Ascending aorta (tissue), 2 donors: Measurements from ENCODE around the gene AQP12B. TPM values are rescaled to one million over a fixed set of nuclear protein-coding genes. Genes with fewer than 3 reads are reported as not detected.

Experiments
- DNase-seq, 2 donors: peaks; one replicate each; pipeline ENCODE4 v3.0.0-alpha.2; 2019; ENCODE audit warnings: low spot score in 2 of 2
- H3K27ac ChIP-seq, 2 donors: fragments of 200-600 bp; sonication (generic); one replicate each; pipeline ENCODE4 v1.5.1; 2016 to 2017; ENCODE audit warnings: mild to moderate bottlenecking in 1 of 2
- H3K27me3 ChIP-seq: fragments of 200-600 bp; sonication (generic); one replicate; pipeline ENCODE4 v1.5.1; 2017
- H3K36me3 ChIP-seq, 2 donors: fragments of 200-600 bp; sonication (generic); one replicate each; pipeline ENCODE4 v1.5.1; 2016
- H3K4me1 ChIP-seq, 2 donors: fragments of 200-600 bp; sonication (generic); one replicate each; pipeline ENCODE4 v1.5.1; 2016 to 2017; ENCODE audit warnings: mild to moderate bottlenecking in 1 of 2
- H3K4me3 ChIP-seq, 2 donors: fragments of 200-600 bp; sonication (generic); one replicate each; pipeline ENCODE4 v1.5.1; 2016 to 2017; ENCODE audit warnings: mild to moderate bottlenecking in 1 of 2
- H3K9me3 ChIP-seq, 2 donors: fragments of 200-600 bp; sonication (generic); one replicate each; pipeline ENCODE4 v1.5.1; 2016
- intact Hi-C: fragments of 100-400 bp; cut with DNase I; formaldehyde crosslinking; loops from one replicate; pipeline ENCODE4 v1.15.1; 2023
- total RNA-seq: library from RNA; depleted of rRNA; stranded (reverse); fragments of >200 nt; gene quantifications from one replicate; pipeline ENCODE4 v1.1.0, GENCODE V29; 2016
- TF ChIP-seq, protein P1 (sequence below), 3 experiments: fragments of 200-600 bp in 2 of 3; fragments of 450-650 bp in 1 of 3; sonication (generic) in 2 of 3; IDR thresholded peaks; one replicate each; pipeline ENCODE4 v1.5.1; 2016 to 2019; ENCODE audit warnings: antibody characterized with exemption in 3 of 3, mild to moderate bottlenecking in 1 of 3, moderate library complexity in 1 of 3

The AQP12B gene
- total RNA-seq, 1 donor from 2014 or later: not detected

DNA sequence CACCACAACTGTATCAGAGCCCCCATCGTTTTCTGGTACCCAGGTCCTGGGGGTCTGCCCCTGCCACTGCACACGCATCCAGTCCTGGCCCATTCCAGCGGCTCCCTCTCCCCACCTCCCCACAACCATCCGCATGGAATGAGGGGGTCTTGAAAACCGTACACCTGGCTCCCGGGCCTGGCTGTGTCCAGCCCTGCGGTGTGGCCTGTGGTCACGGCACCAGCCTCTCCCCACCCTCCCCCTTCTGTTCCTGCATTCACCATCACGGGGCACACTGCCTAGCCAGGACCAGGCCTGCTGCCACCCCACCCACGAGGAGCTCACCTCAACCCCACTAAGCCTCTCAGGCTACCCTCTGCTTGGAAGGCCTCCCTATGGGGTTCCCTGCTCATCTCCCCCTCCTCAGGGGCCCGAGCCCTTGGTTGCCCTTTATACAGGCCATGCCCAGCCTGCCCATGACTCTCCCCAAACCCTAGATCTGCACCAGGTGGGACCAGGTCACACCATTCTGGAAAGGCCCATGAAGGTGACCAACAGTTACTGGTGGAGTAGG lies 46.0 kb downstream of the AQP12B start:
- TF ChIP-seq, protein P1, sequence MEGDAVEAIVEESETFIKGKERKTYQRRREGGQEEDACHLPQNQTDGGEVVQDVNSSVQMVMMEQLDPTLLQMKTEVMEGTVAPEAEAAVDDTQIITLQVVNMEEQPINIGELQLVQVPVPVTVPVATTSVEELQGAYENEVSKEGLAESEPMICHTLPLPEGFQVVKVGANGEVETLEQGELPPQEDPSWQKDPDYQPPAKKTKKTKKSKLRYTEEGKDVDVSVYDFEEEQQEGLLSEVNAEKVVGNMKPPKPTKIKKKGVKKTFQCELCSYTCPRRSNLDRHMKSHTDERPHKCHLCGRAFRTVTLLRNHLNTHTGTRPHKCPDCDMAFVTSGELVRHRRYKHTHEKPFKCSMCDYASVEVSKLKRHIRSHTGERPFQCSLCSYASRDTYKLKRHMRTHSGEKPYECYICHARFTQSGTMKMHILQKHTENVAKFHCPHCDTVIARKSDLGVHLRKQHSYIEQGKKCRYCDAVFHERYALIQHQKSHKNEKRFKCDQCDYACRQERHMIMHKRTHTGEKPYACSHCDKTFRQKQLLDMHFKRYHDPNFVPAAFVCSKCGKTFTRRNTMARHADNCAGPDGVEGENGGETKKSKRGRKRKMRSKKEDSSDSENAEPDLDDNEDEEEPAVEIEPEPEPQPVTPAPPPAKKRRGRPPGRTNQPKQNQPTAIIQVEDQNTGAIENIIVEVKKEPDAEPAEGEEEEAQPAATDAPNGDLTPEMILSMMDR (IDR thresholded peaks at IDR 0.05): no peak
- Histone ChIP-seq H3K4me3 (no peak overlapping the region), H3K27me3 (no peaks in the 10 kb centered on the region), H3K4me1 (no peaks in the 10 kb centered on the region), H3K9me3 (no peaks in the 10 kb centered on the region), H3K36me3 (no peaks in the 10 kb centered on the region), H3K27ac (no peak overlapping the region)
- intact Hi-C loops: no loop called here
- DNase-seq: peak in 1 of 2 donors; percentile 38

GRCh38 chr2:240635998-240636547 lies 46.6 kb downstream of the AQP12B start:
- Histone ChIP-seq H3K4me3 (no peak overlapping the region), H3K27me3 (no peaks in the 10 kb centered on the region), H3K36me3 (no peaks in the 10 kb centered on the region), H3K9me3 (no peaks in the 10 kb centered on the region), H3K4me1 (no peaks in the 10 kb centered on the region), H3K27ac (no peak overlapping the region)
- intact Hi-C loops: no loop called here
- TF ChIP-seq, protein P1 (IDR thresholded peaks at IDR 0.05): no peak
- DNase-seq: peak in 1 of 2 donors; percentile 47

DNA sequence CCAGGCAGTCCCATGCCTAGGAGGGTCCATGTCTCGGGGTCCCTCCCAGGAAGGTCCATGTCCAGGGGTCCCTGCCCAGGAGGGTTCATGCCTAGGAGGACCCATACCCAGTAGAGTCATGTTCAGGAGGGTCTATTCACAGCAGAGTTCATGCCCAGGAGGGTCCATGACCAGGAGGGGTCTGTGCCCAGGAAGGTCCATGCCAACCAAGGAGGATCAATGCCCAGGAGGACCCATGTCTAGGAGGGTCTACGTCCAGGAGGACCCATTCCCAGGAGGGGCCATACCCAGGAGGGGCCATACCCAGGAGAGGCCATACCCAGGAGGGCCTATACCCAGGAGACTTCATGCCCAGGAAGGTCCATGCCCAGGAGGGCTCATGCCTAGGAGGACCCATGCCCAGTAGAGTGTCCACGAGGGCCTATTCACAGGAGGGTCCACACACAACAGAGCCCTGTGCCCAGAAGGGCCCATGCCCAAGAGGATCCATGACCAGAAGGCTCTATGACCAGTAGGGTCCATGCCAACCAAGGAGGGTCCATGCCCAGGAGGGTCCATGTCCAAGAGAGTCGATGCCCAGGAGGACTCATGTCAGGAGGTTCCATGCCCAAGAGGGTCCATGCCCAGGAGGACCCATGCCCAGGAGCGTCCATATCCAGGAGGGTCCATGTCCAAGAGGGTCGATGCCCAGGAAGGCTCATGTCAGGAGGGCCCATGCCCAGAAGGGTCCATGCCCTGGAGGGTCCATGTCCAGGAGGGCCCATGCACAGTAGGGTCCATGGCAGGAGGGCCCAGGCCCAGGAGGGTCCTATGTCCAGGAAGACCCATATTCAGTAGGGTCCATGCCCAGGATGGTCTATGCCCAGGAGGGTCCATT lies 47.3 kb downstream of the AQP12B start:
- Histone ChIP-seq H3K27me3 (no peaks in the 10 kb centered on the region), H3K9me3 (no peaks in the 10 kb centered on the region), H3K4me3 (no peak overlapping the region), H3K27ac (no peak overlapping the region), H3K36me3 (no peaks in the 10 kb centered on the region), H3K4me1 (no peaks in the 10 kb centered on the region)
- DNase-seq: peak in 1 of 2 donors; percentile 42
- TF ChIP-seq, protein P1 (IDR thresholded peaks at IDR 0.05): no peak
- intact Hi-C loops: no loop called here

DNA sequence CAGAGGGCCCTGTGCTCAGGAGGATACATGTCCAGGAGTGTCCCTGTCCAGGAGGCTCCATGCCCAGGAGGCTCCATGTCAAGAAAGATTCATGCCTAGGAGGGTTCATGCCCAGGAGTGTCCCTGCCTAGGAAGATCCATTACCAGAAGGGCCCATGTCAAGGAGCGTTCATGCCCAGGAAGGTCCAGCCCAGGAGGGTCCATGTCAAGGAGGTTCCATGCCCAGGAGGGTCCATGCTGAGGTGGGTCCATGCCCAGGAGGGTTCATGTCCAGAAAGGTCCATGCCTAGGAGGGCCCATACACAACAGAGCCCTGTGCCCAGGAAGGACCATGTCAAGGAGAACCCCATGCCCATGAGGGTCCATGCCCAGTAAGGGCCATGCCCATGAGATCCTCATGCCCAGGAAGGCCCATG lies 50.4 kb downstream of the AQP12B start:
- Histone ChIP-seq H3K27me3 (no peaks in the 10 kb centered on the region), H3K27ac (no peak overlapping the region), H3K9me3 (no peaks in the 10 kb centered on the region), H3K36me3 (no peaks in the 10 kb centered on the region), H3K4me1 (no peaks in the 10 kb centered on the region), H3K4me3 (no peak overlapping the region)
- TF ChIP-seq, protein P1 (IDR thresholded peaks at IDR 0.05): no peak
- intact Hi-C loops: no loop called here
- no peak for DNase-seq

DNA sequence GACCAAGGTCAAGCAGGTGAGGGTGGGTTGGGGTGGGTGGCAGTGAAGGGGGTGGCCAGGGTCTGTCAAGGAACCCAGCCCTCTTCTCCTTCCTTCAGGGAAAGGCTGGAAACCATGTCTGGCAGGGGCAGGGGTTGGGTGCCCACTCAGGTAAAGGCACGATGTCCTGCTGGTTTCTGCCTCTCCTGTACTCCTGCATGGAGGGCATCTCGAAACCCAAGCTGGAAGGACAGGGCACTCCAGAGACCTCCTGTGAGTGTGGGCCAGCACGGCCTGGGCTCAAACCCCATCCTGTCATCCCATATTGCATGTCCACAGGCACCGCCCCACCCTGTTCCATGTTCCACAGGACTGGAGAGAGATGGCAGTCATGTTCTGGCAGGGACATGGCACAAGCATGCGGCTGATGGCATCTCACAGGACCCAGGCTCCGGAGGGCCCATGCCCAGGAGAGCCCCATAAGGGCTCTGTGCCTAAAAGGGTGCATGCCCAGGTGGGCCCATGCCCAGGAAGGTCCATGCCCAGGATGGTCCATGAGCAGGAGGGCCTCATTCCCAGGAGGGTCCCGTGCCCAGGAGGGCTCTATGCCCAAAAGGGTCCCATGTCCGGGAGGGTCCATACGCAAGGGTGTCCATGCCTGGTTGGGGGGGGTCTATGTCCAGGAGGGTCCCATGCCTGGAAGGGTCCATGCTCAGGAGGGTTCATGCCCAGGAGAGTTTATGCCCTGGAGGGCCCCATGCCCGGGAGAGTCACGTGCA lies 51.0 kb downstream of the AQP12B start:
- TF ChIP-seq, protein P1 (IDR thresholded peaks at IDR 0.05): no peak
- Histone ChIP-seq H3K27ac (no peak overlapping the region), H3K27me3 (no peaks in the 10 kb centered on the region), H3K4me3 (no peak overlapping the region), H3K4me1 (no peaks in the 10 kb centered on the region), H3K36me3 (no peaks in the 10 kb centered on the region), H3K9me3 (no peaks in the 10 kb centered on the region)
- peak in 1 of 2 donors; percentile 56 for DNase-seq
- intact Hi-C loops: no loop called here
